Epithelial cell of proximal tubule (primary cell): ENCODE measurements around the gene OR6N2. TPM values are rescaled to one million over a fixed set of nuclear protein-coding genes. Genes with fewer than 3 reads are reported as not detected.

Source experiments
- DNase-seq: peaks from one replicate; pipeline ENCODE4 v3.0.0-alpha.2; 2011; ENCODE audit warnings: low read depth
- H3K4me3 ChIP-seq: 2 replicates; pipeline ENCODE4 v1.5.1; 2011; ENCODE audit warnings: low read depth, mild to moderate bottlenecking, low read length
- CTCF ChIP-seq: conservative IDR thresholded peaks from 2 replicates; pipeline ENCODE4 v1.5.1; 2012; ENCODE audit warnings: low read depth, mild to moderate bottlenecking, low read length
- total RNA-seq: library from RNA; depleted of rRNA; stranded (reverse); fragments of >200 nt; gene quantifications from 2 replicates; pipeline ENCODE4 v1.2.3, GENCODE V29; 2015

The OR6N2 gene
- total RNA-seq, 1 donor from 2014 or later, result not detected

- no peak for DNase-seq
- TF ChIP-seq CTCF, result peak; percentile 50
- H3K4me3 ChIP-seq, result no peak overlapping the region
Observed at GRCh38 chr1:158793604-158794003, 12.6 kb upstream of the OR6N2 start.

GRCh38 chr1:158771950-158772866 is 8.8 kb downstream of the OR6N2 start, which contains the start of gene OR6N1:
Gene OR6N1 (minus strand): TSS chr1:158772195. CDS start chr1:158766682, 5,513 bp downstream.
- DNase-seq, result no peak
- TF ChIP-seq CTCF, result no peak
- no peak within 1 kb of the TSS for H3K4me3 ChIP-seq

- DNase-seq, result no peak
- TF ChIP-seq CTCF, result no peak
Observed at GRCh38 chr1:158754420-158754819, 26.6 kb downstream of the OR6N2 start, which contains the start of gene OR6K6. Gene OR6K6 (plus strand): TSS chr1:158754720. CDS start chr1:158754888, 168 bp downstream.

GRCh38 chr1:158752155-158752712 is 28.8 kb downstream of the OR6N2 start:
- no peak for TF ChIP-seq CTCF
- H3K4me3 ChIP-seq, result no peak overlapping the region
- DNase-seq, result no peak

More at GRCh38 chr1:158754420-158754819, 26.6 kb downstream of the OR6N2 start, which contains the start of gene OR6K6:
- no peak within 1 kb of the TSS for H3K4me3 ChIP-seq

GRCh38 chr1:158735848-158736247 is 45.2 kb downstream of the OR6N2 start:
- TF ChIP-seq CTCF, result no peak
- H3K4me3 ChIP-seq, result no peak overlapping the region
- no peak for DNase-seq

GRCh38 chr1:158732524-158732923 is 48.5 kb downstream of the OR6N2 start:
- DNase-seq, result no peak
- H3K4me3 ChIP-seq, result no peak overlapping the region
- no peak for TF ChIP-seq CTCF
